Measurements from ENCODE around the gene IKZF5. TPM values are rescaled to one million over a fixed set of nuclear protein-coding genes. Genes with fewer than 3 reads are reported as not detected.

The IKZF5 gene
- total RNA-seq, 1 donor from 2014 or later: 14.6 TPM

- Mint-ChIP-seq H3K27ac (no peak overlapping the region), H3K9me3 (ENCODE audit: low read depth) (no peaks in the 10 kb centered on the region), H3K27me3 (no peaks in the 10 kb centered on the region), H3K4me3 (ENCODE audit: low read depth) (no peak overlapping the region), H3K4me1 (ENCODE audit: low read depth) (peaks cover 8% of the 10 kb centered on the region), H3K36me3 (ENCODE audit: insufficient read depth) (peaks cover 5% of the 10 kb centered on the region)
- DNase-seq (ENCODE audit: low spot score, unreplicated experiment): no peak
- TF ChIP-seq, protein P1, sequence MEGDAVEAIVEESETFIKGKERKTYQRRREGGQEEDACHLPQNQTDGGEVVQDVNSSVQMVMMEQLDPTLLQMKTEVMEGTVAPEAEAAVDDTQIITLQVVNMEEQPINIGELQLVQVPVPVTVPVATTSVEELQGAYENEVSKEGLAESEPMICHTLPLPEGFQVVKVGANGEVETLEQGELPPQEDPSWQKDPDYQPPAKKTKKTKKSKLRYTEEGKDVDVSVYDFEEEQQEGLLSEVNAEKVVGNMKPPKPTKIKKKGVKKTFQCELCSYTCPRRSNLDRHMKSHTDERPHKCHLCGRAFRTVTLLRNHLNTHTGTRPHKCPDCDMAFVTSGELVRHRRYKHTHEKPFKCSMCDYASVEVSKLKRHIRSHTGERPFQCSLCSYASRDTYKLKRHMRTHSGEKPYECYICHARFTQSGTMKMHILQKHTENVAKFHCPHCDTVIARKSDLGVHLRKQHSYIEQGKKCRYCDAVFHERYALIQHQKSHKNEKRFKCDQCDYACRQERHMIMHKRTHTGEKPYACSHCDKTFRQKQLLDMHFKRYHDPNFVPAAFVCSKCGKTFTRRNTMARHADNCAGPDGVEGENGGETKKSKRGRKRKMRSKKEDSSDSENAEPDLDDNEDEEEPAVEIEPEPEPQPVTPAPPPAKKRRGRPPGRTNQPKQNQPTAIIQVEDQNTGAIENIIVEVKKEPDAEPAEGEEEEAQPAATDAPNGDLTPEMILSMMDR (IDR thresholded peaks at IDR 0.05; ENCODE audit: unreplicated experiment): no peak
These were observed 9.7 kb downstream of the IKZF5 start for GRCh38 chr10:122998934-122999333.

- TF ChIP-seq, protein P1 (IDR thresholded peaks at IDR 0.05; ENCODE audit: unreplicated experiment): no peak
- no peaks in the 10 kb centered on the region for H3K9me3 Mint-ChIP-seq (ENCODE audit: low read depth)
- no peak overlapping the region for H3K27ac Mint-ChIP-seq
These were observed 10.2 kb downstream of the IKZF5 start for GRCh38 chr10:122998360-122998917.

GRCh38 chr10:122997864-122998263 is 10.7 kb downstream of the IKZF5 start:
- Mint-ChIP-seq H3K27ac (no peak overlapping the region), H3K4me3 (ENCODE audit: low read depth) (no peak overlapping the region), H3K9me3 (ENCODE audit: low read depth) (no peaks in the 10 kb centered on the region), H3K36me3 (ENCODE audit: insufficient read depth) (peaks cover 6% of the 10 kb centered on the region), H3K4me1 (ENCODE audit: low read depth) (peaks cover 5% of the 10 kb centered on the region), H3K27me3 (no peaks in the 10 kb centered on the region)
- DNase-seq (ENCODE audit: low spot score, unreplicated experiment): no peak
- TF ChIP-seq, protein P1 (IDR thresholded peaks at IDR 0.05; ENCODE audit: unreplicated experiment): no peak

More at GRCh38 chr10:122998360-122998917, 10.2 kb downstream of the IKZF5 start:
- Mint-ChIP-seq H3K4me1 (ENCODE audit: low read depth) (peaks cover 5% of the 10 kb centered on the region), H3K27me3 (no peaks in the 10 kb centered on the region), H3K4me3 (ENCODE audit: low read depth) (no peak overlapping the region), H3K36me3 (ENCODE audit: insufficient read depth) (peaks cover 6% of the 10 kb centered on the region)
- no peak for DNase-seq (ENCODE audit: low spot score, unreplicated experiment)

GRCh38 chr10:122995936-122996335 is 12.7 kb downstream of the IKZF5 start:
- H3K4me3 Mint-ChIP-seq (ENCODE audit: low read depth): no peak overlapping the region
- no peaks in the 10 kb centered on the region for H3K9me3 Mint-ChIP-seq (ENCODE audit: low read depth)
- H3K27ac Mint-ChIP-seq: no peak overlapping the region
- H3K4me1 Mint-ChIP-seq (ENCODE audit: low read depth): peaks cover 5% of the 10 kb centered on the region
- TF ChIP-seq, protein P1 (IDR thresholded peaks at IDR 0.05; ENCODE audit: unreplicated experiment): no peak
- H3K36me3 Mint-ChIP-seq (ENCODE audit: insufficient read depth): peaks cover 8% of the 10 kb centered on the region
- no peaks in the 10 kb centered on the region for H3K27me3 Mint-ChIP-seq
- no peak for DNase-seq (ENCODE audit: low spot score, unreplicated experiment)

GRCh38 chr10:122993797-122994336 is 14.7 kb downstream of the IKZF5 start:
- no peaks in the 10 kb centered on the region for H3K9me3 Mint-ChIP-seq (ENCODE audit: low read depth)
- no peak overlapping the region for H3K4me3 Mint-ChIP-seq (ENCODE audit: low read depth)
- no peaks in the 10 kb centered on the region for H3K27me3 Mint-ChIP-seq
- no peak for DNase-seq (ENCODE audit: low spot score, unreplicated experiment)
- no peak overlapping the region for H3K27ac Mint-ChIP-seq
- TF ChIP-seq, protein P1 (IDR thresholded peaks at IDR 0.05; ENCODE audit: unreplicated experiment): no peak
- H3K4me1 Mint-ChIP-seq (ENCODE audit: low read depth): no peaks in the 10 kb centered on the region
- peaks cover 10% of the 10 kb centered on the region for H3K36me3 Mint-ChIP-seq (ENCODE audit: insufficient read depth)

Measured in progenitor cell of endocrine pancreas (in vitro differentiated cells).